Thoracic aorta (tissue), 2 donors: ENCODE results near the gene SLC39A2. TPM values are rescaled to one million over a fixed set of nuclear protein-coding genes. Genes with fewer than 3 reads are reported as not detected.
"Not testable (repeated sequence)": the region's sequence is repeated elsewhere in the genome, so short reads cannot be mapped to it uniquely, and the experiment has no call there.

ENCODE experiments used
- ATAC-seq: fragments of 150-250 bp; one replicate; pipeline ENCODE4 v1.8.0; 2017; ENCODE audit warnings: low read depth; ENCODE audit not compliant: insufficient number of reproducible peaks, low FRiP score
- DNase-seq: peaks from one replicate; pipeline ENCODE4 v3.0.0-alpha.2; 2020; ENCODE audit warnings: low spot score
- H3K27ac ChIP-seq, 2 donors: fragments of 200-600 bp; sonication (generic); 1 replicate in 1 of 2; 2 replicates in 1 of 2; pipeline ENCODE4 v1.5.1; 2016; ENCODE audit warnings: mild to moderate bottlenecking in 2 of 2, moderate library complexity in 2 of 2
- H3K27me3 ChIP-seq: fragments of 200-600 bp; sonication (generic); replicated peaks from 2 replicates; pipeline ENCODE4 v1.6.0; 2016; ENCODE audit warnings: mild to moderate bottlenecking; ENCODE audit not compliant: insufficient read depth
- H3K36me3 ChIP-seq: fragments of 200-600 bp; sonication (generic); one replicate; pipeline ENCODE4 v1.5.1; 2016
- H3K4me1 ChIP-seq, 2 donors: fragments of 200-600 bp; sonication (generic); 1 replicate in 1 of 2; 2 replicates in 1 of 2; pipeline versions ENCODE4 v1.5.1 to v1.6.0; 2016; ENCODE audit warnings: low read depth in 2 of 2, mild to moderate bottlenecking in 1 of 2; ENCODE audit not compliant: control insufficient read depth in 1 of 2
- H3K4me3 ChIP-seq: fragments of 200-600 bp; sonication (generic); 2 replicates; pipeline ENCODE4 v1.5.1; 2016; ENCODE audit warnings: mild to moderate bottlenecking
- H3K9me3 ChIP-seq: fragments of 200-600 bp; sonication (generic); 2 replicates; pipeline ENCODE4 v1.5.1; 2016
- total RNA-seq, 2 donors: library from RNA; depleted of rRNA; stranded (reverse); fragments of >200 nt; gene quantifications; one replicate each; pipeline versions ENCODE4 v1.1.0 to v1.2.3, GENCODE V29; 2016
- TF ChIP-seq, protein P1 (sequence below): fragments of 200-600 bp; sonication (generic); IDR thresholded peaks from one replicate; pipeline ENCODE4 v1.5.1; 2019; ENCODE audit warnings: antibody characterized with exemption

SLC39A2 gene
- total RNA-seq, 2 donors from 2014 or later, result not detected

DNA sequence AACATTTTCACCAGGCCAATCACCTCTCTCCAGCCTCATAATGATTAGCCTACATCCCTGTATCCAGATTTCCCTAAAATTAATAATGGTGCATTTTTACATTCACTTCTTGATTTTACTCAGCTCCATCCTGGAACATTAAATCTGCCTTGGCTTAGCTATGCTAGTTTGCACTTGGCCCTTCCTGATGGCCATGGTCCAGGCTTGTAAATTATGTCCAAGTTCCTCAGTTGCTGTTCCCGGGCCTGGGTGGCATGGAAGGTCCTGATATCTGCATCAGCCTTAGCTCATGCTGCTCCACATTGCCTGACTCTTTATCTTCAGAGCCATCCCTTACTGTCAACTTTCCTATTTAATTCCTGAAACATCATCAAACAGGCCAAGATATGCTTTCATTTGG lies 20.4 kb upstream of the SLC39A2 start:
- no peak overlapping the region for H3K4me3 ChIP-seq
- no peak for DNase-seq
- no peak for ATAC-seq
- H3K4me1 ChIP-seq, result peaks cover 0 to 14% of the 10 kb centered on the region in 2 donors
- no peaks in the 10 kb centered on the region for H3K9me3 ChIP-seq
- TF ChIP-seq, protein P1, sequence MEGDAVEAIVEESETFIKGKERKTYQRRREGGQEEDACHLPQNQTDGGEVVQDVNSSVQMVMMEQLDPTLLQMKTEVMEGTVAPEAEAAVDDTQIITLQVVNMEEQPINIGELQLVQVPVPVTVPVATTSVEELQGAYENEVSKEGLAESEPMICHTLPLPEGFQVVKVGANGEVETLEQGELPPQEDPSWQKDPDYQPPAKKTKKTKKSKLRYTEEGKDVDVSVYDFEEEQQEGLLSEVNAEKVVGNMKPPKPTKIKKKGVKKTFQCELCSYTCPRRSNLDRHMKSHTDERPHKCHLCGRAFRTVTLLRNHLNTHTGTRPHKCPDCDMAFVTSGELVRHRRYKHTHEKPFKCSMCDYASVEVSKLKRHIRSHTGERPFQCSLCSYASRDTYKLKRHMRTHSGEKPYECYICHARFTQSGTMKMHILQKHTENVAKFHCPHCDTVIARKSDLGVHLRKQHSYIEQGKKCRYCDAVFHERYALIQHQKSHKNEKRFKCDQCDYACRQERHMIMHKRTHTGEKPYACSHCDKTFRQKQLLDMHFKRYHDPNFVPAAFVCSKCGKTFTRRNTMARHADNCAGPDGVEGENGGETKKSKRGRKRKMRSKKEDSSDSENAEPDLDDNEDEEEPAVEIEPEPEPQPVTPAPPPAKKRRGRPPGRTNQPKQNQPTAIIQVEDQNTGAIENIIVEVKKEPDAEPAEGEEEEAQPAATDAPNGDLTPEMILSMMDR, result no peak
- no peak overlapping the region for H3K27ac ChIP-seq
- no peaks in the 10 kb centered on the region for H3K36me3 ChIP-seq
- no peaks in the 10 kb centered on the region for H3K27me3 ChIP-seq

DNA sequence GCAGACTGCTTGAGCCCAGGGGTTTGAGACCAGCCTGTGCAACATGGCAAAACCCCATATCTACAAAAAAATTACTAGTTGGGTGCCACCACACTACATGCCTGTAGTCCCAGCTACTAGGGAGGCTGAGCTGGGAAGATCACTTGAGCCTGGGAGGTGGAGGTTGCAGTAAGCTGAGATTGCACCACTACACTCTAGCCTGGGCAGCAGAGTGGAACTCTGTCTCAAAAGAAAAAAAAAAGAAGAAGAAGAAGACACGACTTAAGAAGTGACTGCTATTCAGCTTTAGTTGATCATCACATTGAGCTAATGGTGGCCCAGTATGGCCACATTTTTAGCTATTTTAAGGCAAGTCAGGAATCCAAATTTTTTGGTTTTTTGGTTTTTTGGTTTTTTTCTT lies 18.2 kb upstream of the SLC39A2 start:
- DNase-seq, result no peak
- no peak overlapping the region for H3K27ac ChIP-seq

DNA sequence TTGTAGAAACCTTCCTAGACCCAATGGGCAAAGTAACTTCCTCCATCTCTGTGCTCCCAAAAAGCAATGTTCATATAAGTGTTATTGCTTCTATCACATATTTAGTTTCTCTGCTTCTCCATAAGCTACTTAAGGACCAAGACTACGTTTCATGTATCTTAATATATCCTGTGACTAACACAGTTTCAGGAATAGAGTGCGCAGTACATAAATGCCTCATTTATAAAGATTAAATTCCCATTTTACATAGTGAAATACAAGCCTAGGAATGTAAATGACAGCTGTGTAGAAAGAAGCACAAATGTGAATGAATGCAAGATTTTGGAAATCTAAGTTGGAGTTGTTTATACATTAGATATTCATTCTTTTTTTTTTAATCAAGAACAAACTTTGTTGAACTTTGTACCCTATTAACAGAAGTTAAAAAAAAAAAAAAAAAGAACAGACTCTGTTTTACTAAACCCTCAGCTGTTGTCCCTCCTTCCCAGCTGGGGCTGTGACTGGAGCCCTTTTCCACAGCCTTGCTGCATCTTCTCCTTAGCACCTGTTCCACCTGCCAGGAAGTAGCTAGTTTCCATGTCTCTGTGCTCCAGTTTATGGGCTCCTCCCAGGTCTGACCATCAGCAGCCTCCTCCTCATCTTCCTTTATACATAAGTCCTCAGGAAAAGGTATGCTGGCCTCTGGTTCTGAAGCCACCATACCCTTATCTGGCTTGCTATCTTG lies 16.3 kb upstream of the SLC39A2 start:
- no peak for ATAC-seq
- no peak overlapping the region for H3K27ac ChIP-seq
- TF ChIP-seq, protein P1, result no peak

More for the DNA sequence above, 18.2 kb upstream of the SLC39A2 start:
- TF ChIP-seq, protein P1, result no peak
- H3K36me3 ChIP-seq, result no peaks in the 10 kb centered on the region
- H3K4me1 ChIP-seq, result peaks cover 0 to under 1% of the 10 kb centered on the region in 2 donors
- H3K4me3 ChIP-seq, result no peak overlapping the region
- no peaks in the 10 kb centered on the region for H3K27me3 ChIP-seq
- no peaks in the 10 kb centered on the region for H3K9me3 ChIP-seq
- no peak for ATAC-seq

DNA sequence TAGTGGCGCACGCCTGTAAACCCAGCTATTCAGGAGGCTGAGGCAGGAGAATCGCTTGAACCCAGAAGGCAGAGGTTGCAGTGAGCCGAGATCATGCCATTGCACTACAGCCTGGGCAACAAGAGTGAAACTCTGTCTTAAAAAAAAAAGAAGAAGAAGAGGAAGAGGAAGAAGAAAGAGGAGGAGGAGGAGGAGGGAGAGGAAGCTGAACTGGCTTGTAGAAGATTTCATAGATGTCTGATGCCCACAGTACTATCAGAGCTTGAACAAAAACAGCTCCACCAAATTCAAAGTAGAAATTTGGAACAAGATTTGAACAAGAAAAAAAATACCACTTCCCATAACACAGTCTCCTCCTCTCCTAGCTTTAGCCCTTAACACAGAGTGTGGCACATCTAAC lies 13.4 kb upstream of the SLC39A2 start:
- ATAC-seq, H3K4me3 ChIP-seq, DNase-seq, H3K27me3 ChIP-seq, H3K36me3 ChIP-seq, H3K27ac ChIP-seq, H3K9me3 ChIP-seq: not testable (repeated sequence)
- H3K4me1 ChIP-seq, result peaks cover 24 to 38% of the 10 kb centered on the region in 2 donors

More for the DNA sequence above, 16.3 kb upstream of the SLC39A2 start:
- H3K4me1 ChIP-seq, result peaks cover 13 to 18% of the 10 kb centered on the region in 2 donors
- no peak for DNase-seq
- H3K4me3 ChIP-seq, result no peak overlapping the region
- no peaks in the 10 kb centered on the region for H3K36me3 ChIP-seq
- no peaks in the 10 kb centered on the region for H3K27me3 ChIP-seq
- H3K9me3 ChIP-seq, result no peaks in the 10 kb centered on the region

DNA sequence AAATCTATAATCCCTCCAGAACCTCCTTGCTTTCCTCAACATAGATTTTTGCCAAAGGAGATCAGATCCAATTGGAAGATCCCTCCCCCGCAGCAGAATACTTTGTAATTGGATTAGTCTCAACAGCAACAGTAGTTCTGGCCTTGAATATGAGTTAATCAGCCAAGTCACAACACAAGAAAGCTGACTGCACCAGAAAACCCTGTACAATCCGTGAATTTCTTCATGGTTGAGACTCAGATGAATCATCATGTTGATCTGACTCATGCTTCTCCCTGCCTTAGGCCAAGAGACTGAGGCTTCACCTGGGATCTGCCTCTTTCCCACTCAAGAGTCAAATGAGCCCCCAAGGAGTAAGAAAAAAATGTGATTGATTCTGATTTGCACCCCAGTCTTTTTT lies 12.3 kb upstream of the SLC39A2 start:
- ATAC-seq (peak; percentile 91), DNase-seq (no peak)
- peak overlapping the region; percentile 56 to 88 for H3K27ac ChIP-seq
- TF ChIP-seq, protein P1, result no peak
- peaks cover 34 to 49% of the 10 kb centered on the region in 2 donors for H3K4me1 ChIP-seq
- H3K36me3 ChIP-seq, result peaks cover 2% of the 10 kb centered on the region
- H3K9me3 ChIP-seq, result no peaks in the 10 kb centered on the region
- H3K27me3 ChIP-seq, result no peaks in the 10 kb centered on the region
- peak overlapping the region; percentile 28 for H3K4me3 ChIP-seq
